ENCODE results near the gene TCF12.
"Not testable (repeated sequence)": the region's sequence is repeated elsewhere in the genome, so short reads cannot be mapped to it uniquely, and the experiment has no call there.

Gene TCF12

DNA sequence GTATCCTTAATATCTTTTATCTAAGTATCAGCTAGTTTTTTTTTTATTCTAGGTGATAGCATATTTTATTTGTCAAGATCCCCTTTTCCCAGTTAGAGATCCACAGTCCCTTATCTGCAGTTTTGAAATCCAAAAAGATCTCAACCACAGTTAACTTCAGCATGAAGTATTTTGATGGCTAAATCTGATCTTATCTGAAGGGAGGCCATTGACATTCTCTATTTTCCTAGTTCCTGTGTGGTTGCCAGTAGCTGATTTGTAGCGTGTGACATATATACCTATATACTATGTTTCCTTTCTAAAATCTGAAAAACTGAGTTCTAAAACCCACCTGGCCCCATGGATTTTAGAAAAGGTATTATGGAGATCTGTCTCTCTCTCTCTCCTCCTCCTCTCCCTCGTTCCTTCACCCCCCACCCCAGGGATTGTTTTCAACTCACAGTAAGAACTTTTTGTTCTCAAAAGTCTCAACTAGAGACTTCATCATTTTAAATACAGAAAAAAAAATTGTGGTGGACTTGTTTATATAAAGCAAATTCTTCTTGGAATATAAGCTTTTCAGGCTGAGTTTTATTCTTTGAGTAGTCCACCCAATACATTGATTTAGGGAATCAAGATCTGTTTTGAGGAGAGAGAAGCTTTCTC is 12.3 kb downstream of the TCF12 start:
- TF ChIP-seq SPI1 (IDR thresholded peaks at IDR 0.05; ENCODE audit: borderline replicate concordance, low read depth) = no peak
- TF ChIP-seq POLR2AphosphoS5 (IDR thresholded peaks at IDR 0.05; ENCODE audit: low read depth) = no peak
- TF ChIP-seq, protein P1, sequence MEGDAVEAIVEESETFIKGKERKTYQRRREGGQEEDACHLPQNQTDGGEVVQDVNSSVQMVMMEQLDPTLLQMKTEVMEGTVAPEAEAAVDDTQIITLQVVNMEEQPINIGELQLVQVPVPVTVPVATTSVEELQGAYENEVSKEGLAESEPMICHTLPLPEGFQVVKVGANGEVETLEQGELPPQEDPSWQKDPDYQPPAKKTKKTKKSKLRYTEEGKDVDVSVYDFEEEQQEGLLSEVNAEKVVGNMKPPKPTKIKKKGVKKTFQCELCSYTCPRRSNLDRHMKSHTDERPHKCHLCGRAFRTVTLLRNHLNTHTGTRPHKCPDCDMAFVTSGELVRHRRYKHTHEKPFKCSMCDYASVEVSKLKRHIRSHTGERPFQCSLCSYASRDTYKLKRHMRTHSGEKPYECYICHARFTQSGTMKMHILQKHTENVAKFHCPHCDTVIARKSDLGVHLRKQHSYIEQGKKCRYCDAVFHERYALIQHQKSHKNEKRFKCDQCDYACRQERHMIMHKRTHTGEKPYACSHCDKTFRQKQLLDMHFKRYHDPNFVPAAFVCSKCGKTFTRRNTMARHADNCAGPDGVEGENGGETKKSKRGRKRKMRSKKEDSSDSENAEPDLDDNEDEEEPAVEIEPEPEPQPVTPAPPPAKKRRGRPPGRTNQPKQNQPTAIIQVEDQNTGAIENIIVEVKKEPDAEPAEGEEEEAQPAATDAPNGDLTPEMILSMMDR (IDR thresholded peaks at IDR 0.05; ENCODE audit: insufficient read depth, low read length) = no peak
- TF ChIP-seq GABPA (IDR thresholded peaks at IDR 0.05; ENCODE audit: low read depth) = no peak
- TF ChIP-seq, protein P2, sequence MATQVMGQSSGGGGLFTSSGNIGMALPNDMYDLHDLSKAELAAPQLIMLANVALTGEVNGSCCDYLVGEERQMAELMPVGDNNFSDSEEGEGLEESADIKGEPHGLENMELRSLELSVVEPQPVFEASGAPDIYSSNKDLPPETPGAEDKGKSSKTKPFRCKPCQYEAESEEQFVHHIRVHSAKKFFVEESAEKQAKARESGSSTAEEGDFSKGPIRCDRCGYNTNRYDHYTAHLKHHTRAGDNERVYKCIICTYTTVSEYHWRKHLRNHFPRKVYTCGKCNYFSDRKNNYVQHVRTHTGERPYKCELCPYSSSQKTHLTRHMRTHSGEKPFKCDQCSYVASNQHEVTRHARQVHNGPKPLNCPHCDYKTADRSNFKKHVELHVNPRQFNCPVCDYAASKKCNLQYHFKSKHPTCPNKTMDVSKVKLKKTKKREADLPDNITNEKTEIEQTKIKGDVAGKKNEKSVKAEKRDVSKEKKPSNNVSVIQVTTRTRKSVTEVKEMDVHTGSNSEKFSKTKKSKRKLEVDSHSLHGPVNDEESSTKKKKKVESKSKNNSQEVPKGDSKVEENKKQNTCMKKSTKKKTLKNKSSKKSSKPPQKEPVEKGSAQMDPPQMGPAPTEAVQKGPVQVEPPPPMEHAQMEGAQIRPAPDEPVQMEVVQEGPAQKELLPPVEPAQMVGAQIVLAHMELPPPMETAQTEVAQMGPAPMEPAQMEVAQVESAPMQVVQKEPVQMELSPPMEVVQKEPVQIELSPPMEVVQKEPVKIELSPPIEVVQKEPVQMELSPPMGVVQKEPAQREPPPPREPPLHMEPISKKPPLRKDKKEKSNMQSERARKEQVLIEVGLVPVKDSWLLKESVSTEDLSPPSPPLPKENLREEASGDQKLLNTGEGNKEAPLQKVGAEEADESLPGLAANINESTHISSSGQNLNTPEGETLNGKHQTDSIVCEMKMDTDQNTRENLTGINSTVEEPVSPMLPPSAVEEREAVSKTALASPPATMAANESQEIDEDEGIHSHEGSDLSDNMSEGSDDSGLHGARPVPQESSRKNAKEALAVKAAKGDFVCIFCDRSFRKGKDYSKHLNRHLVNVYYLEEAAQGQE (IDR thresholded peaks at IDR 0.05; ENCODE audit: insufficient replicate concordance, low read depth) = no peak
- Histone ChIP-seq H3K4me3 (replicated peaks; ENCODE audit: insufficient read depth, low read length) (no peak overlapping the region), H3K27ac (replicated peaks) (no peak overlapping the region), H3K27me3 (ENCODE audit: insufficient read depth, poor library complexity, severe bottlenecking) (no peaks in the 10 kb centered on the region)
- no peak for DNase-seq (ENCODE audit: low read depth in 1 of 2, low spot score in 1 of 2)

DNA sequence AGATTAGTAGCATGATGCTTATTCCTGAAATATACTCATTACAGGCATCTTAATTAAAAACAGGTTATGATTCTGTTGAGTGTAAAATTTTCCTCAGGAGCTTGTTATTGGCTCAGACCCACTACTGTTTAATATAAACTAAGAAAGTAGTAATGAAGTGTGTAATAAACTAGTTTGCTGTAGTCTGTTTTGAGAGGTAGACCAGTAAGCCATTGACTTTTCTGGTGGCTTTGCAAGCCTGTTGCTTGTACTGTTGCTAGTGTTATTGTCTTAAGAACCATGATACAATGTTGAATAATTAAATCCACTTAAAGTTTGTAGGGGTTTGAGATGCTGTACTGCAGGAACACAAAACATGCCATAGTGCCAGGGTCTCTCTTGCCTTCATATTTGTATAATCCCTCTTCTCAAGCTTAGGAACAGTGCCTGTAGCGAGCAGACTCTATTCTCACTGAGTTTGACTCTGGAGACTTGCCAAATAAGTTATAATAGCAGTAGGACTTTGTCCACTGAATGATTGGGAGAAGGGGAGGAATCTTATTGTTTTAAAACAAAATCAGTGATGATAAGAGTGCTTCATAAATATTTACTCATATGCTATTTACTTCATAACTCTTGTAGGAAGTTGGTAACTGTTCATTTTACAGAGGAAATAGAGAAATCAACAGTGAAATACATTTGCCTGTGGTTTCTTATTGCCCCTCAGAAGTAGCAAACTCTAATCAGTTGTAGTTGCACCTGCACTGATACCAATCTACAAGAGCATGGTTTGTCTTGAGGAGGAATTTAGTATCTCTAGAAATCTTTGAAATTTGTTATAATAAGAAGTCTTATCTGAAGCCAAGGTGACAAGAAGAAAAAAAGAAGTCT is 13.4 kb downstream of the TCF12 start:
- Histone ChIP-seq H3K4me3 (replicated peaks; ENCODE audit: insufficient read depth, low read length) (no peak overlapping the region), H3K27ac (replicated peaks) (no peak overlapping the region), H3K27me3 (ENCODE audit: insufficient read depth, poor library complexity, severe bottlenecking) (no peaks in the 10 kb centered on the region)
- DNase-seq (ENCODE audit: low read depth in 1 of 2, low spot score in 1 of 2) = no peak
- no peak for TF ChIP-seq POLR2AphosphoS5 (IDR thresholded peaks at IDR 0.05; ENCODE audit: low read depth)

DNA sequence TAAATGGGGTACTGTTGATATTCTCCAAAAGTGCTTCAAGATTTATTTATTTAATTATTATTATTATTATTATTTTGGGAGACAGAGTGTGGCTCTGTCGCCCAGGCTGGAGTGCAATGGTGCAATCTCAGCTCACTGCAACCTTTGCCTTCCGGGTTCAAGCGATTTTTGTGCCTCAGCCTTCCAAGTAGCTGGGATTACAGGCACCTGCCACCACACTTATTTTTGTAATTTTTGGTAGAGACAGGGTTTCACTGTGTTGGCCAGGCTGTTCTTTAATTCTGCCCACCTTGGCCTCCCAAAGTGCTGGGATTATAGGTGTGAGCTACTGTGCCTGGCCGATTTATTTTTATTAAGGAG is 14.0 kb downstream of the TCF12 start:
- not testable (repeated sequence) for DNase-seq (ENCODE audit: low read depth in 1 of 2, low spot score in 1 of 2); H3K4me3 ChIP-seq (replicated peaks; ENCODE audit: insufficient read depth, low read length); H3K27ac ChIP-seq (replicated peaks); H3K27me3 ChIP-seq (ENCODE audit: insufficient read depth, poor library complexity, severe bottlenecking)

DNA sequence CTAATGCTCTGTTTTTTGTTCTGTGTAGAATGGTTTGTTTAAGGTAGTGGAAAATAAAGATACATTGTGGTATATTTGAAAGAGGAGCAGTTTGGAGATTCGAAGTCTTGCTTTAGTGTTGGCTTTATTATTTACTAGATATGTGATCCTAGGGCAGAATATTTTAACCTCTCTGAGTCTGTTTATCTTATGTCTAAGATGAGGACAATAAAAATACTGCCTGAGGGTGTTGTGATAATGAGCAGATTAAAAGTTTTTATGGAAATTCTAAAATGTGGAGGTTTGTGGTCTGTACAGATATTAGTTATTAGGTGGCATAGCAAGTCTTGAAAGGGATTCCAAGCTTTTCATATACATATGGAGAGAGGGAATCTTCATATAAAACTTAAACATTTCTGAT is 15.0 kb downstream of the TCF12 start:
- no peak for DNase-seq (ENCODE audit: low read depth in 1 of 2, low spot score in 1 of 2)
- no peaks in the 10 kb centered on the region for H3K27me3 ChIP-seq (ENCODE audit: insufficient read depth, poor library complexity, severe bottlenecking)
- H3K4me3 ChIP-seq (replicated peaks; ENCODE audit: insufficient read depth, low read length) = no peak overlapping the region
- H3K27ac ChIP-seq (replicated peaks) = no peak overlapping the region
- TF ChIP-seq POLR2AphosphoS5 (IDR thresholded peaks at IDR 0.05; ENCODE audit: low read depth) (no peak), GABPA (IDR thresholded peaks at IDR 0.05; ENCODE audit: low read depth) (no peak), SPI1 (IDR thresholded peaks at IDR 0.05; ENCODE audit: borderline replicate concordance, low read depth) (no peak)
- TF ChIP-seq, protein P1 (IDR thresholded peaks at IDR 0.05; ENCODE audit: insufficient read depth, low read length) = no peak
- TF ChIP-seq, protein P2 (IDR thresholded peaks at IDR 0.05; ENCODE audit: insufficient replicate concordance, low read depth) = no peak

All from HL-60 (cell line).